Suprapubic skin (tissue), 3 donors: ENCODE results near the gene PSMD10.

Source experiments
- POLR2A ChIP-seq, 2 donors: fragments of 450-650 bp; IDR thresholded peaks; one replicate each; pipeline ENCODE4 v1.6.1; 2017; ENCODE audit warnings: antibody characterized with exemption in 2 of 2, mild to moderate bottlenecking in 2 of 2, moderate library complexity in 2 of 2
- TF ChIP-seq, protein P1 (sequence below), 2 donors: fragments of 200-600 bp in 1 of 2; fragments of 450-650 bp in 1 of 2; sonication (generic) in 1 of 2; IDR thresholded peaks; one replicate each; pipeline ENCODE4 v1.5.1; 2016 to 2019; ENCODE audit warnings: antibody characterized with exemption in 2 of 2, mild to moderate bottlenecking in 1 of 2, moderate library complexity in 1 of 2

DNA sequence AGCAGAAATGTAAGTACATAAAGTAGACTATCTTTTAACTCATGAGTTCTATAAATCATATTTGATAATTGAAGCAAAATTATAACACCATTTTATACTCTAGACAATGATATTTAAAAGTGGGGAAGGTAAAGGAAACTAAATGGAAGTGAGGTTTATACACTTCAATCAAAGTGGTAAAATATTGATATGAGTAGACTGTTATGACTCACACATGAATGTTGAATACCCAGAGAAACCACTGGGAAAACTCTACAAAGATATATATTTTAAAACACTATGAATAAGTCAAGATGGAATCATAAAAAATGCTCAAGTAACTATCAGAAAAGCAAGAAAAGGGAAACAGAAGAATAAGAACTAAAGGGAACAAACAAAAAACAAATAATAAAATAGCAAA lies 38.1 kb downstream of the PSMD10 start:
- TF ChIP-seq, protein P1, sequence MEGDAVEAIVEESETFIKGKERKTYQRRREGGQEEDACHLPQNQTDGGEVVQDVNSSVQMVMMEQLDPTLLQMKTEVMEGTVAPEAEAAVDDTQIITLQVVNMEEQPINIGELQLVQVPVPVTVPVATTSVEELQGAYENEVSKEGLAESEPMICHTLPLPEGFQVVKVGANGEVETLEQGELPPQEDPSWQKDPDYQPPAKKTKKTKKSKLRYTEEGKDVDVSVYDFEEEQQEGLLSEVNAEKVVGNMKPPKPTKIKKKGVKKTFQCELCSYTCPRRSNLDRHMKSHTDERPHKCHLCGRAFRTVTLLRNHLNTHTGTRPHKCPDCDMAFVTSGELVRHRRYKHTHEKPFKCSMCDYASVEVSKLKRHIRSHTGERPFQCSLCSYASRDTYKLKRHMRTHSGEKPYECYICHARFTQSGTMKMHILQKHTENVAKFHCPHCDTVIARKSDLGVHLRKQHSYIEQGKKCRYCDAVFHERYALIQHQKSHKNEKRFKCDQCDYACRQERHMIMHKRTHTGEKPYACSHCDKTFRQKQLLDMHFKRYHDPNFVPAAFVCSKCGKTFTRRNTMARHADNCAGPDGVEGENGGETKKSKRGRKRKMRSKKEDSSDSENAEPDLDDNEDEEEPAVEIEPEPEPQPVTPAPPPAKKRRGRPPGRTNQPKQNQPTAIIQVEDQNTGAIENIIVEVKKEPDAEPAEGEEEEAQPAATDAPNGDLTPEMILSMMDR (IDR thresholded peaks at IDR 0.05), result no peak
- TF ChIP-seq POLR2A (IDR thresholded peaks at IDR 0.05), result no peak
